Measurements from ENCODE around the gene CASR. TPM values are rescaled to one million over a fixed set of nuclear protein-coding genes. Genes with fewer than 3 reads are reported as not detected.

Gene CASR
- total RNA-seq, 1 experiment from 2014 or later = 0.02 TPM

GRCh38 chr3:122183893-122184590, 574 bp downstream of the CASR start:
- no peak overlapping the region for H3K18ac ChIP-seq (ENCODE audit: insufficient read length, low read depth, low read length)
- no peak overlapping the region for H3K9ac ChIP-seq (ENCODE audit: extremely low read depth, insufficient read length, low read length)
- no peak overlapping the region for H2BK12ac ChIP-seq (ENCODE audit: insufficient read length, low read depth, low read length)
- H2BK120ac ChIP-seq (ENCODE audit: low read depth, low read length, poor library complexity, severe bottlenecking) = no peak overlapping the region
- peak overlapping the region; percentile 58 for H3K4me2 ChIP-seq (ENCODE audit: insufficient read depth, insufficient read length, low read length)
- no peak overlapping the region for H2BK15ac ChIP-seq (ENCODE audit: low read depth, low read length)
- WGBS (ENCODE audit: extremely low coverage, insufficient read length, low lambda C conversion rate) = no CpG with 5 or more reads among the region's 64 CpGs
- no peaks in the 10 kb centered on the region for H4K20me1 ChIP-seq (ENCODE audit: control insufficient read depth, insufficient read depth, insufficient read length)
- H2AK5ac ChIP-seq (ENCODE audit: insufficient read length, low read length) = no peak overlapping the region
- H3K23ac ChIP-seq (ENCODE audit: insufficient read length, low read depth, low read length) = no peak overlapping the region
- no peaks in the 10 kb centered on the region for H3K9me3 ChIP-seq (ENCODE audit: control insufficient read depth, low read depth, low read length)
- no peak overlapping the region for H3K56ac ChIP-seq (ENCODE audit: insufficient read length, low read depth, low read length)
- Mint-ChIP-seq H3K4me1 (peaks cover 13 to 14% of the 10 kb centered on the region in 2 experiments), H3K36me3 (ENCODE audit: insufficient read depth in 1 of 3, low read depth in 3 of 3) (no peaks in the 10 kb centered on the region), H3K27ac (no peak overlapping the region), H3K27me3 (ENCODE audit: low read depth) (peaks cover 92% of the 10 kb centered on the region), H3K4me3 (peak overlapping the region; percentile 73 to 90), H3K9me3 (no peaks in the 10 kb centered on the region)
- H3K14ac ChIP-seq (ENCODE audit: insufficient read depth, low read length) = no peak overlapping the region
- H3K4me1 ChIP-seq (ENCODE audit: insufficient read depth, low read length) = no peaks in the 10 kb centered on the region
- no peak overlapping the region for H2BK20ac ChIP-seq (ENCODE audit: low read depth, low read length, poor library complexity, severe bottlenecking)
- H3T11ph ChIP-seq (ENCODE audit: low read length) = no peak overlapping the region
- H3K27me3 ChIP-seq (ENCODE audit: insufficient read depth, low read length) = peaks cover 5% of the 10 kb centered on the region; the same call in 1 of the 2 replicates
- H3K4ac ChIP-seq (ENCODE audit: low read depth, low read length) = no peak overlapping the region
- H2AFZ ChIP-seq (ENCODE audit: low read length) = no peak overlapping the region
- no peak overlapping the region for H2BK5ac ChIP-seq (ENCODE audit: insufficient read length, low read length)
- no peak overlapping the region for H4K5ac ChIP-seq (ENCODE audit: insufficient read length, low read depth, low read length)
- no peak overlapping the region for H3K27ac ChIP-seq (ENCODE audit: insufficient read length, low read depth, low read length)
- DNase-seq = peak; percentile 45
- no peak overlapping the region for H4K8ac ChIP-seq (replicated peaks; ENCODE audit: insufficient read length, low read depth, low read length)
- TF ChIP-seq CTCF (conservative IDR thresholded peaks at IDR 0.05) = no peak
- no peaks in the 10 kb centered on the region for H3K79me2 ChIP-seq (ENCODE audit: insufficient read depth, low read length)
- no peak overlapping the region for H4K91ac ChIP-seq (ENCODE audit: insufficient read length, low read depth, low read length)
- H3K79me1 ChIP-seq (ENCODE audit: insufficient read depth, low read depth, low read length, poor library complexity, severe bottlenecking) = no peaks in the 10 kb centered on the region
- peaks cover 6% of the 10 kb centered on the region for H3K23me2 ChIP-seq (ENCODE audit: insufficient read length, low read depth, low read length, poor library complexity, severe bottlenecking)
